Fibroblast of upper back skin (primary cell): ENCODE data around the gene ERAL1.
A peak's percentile ranks its signal among the peaks of the same experiment; 100 is the strongest.
"Not testable (repeated sequence)": the region's sequence is repeated elsewhere in the genome, so short reads cannot be mapped to it uniquely, and the experiment has no call there.

Experiments used
- DNase-seq: peaks from one replicate; pipeline ENCODE4 v3.0.0-alpha.2; 2013

Gene ERAL1

DNA sequence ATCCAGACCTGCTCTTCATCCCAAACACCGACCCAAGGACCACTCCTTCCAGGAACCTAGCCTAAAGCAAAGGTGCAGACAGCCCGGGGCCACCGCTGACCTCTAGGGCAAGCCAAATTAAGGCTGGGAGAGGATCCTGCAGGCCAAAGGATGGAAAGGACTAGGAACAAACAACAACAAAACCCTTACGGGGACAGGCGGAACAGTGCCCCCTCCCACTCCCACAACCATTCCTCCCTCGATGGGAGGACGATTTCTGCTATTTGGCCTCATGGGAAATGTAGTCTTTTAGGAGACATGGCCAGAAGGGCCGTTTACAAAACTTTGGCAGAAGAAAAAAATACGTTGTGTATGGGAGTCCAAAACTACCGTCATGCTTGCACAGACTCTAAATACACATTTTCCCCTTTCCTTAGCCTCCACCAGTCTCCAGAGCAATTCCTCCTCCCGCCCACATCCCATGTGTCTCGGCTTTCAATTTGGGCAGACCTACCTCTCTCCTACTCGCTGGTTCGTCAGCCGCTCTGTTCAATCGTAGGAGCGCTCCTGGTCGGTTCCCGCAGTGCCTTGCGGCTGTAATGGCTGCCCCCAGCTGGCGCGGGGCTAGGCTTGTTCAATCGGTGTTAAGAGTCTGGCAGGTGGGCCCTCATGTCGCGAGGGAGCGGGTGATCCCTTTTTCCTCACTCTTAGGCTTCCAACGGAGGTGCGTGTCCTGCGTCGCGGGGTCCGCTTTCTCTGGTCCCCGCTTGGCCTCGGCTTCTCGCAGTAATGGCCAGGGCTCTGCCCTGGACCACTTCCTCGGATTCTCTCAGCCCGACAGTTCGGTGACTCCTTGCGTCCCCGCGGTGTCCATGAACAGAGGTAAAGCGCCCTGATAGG lies at the start of gene ERAL1:
ERAL1 (plus strand) TSS at position 560 of the 879 bp plus-strand sequence; CDS start at position 579, 19 bp downstream.
- DNase-seq: peak; percentile 85

DNA sequence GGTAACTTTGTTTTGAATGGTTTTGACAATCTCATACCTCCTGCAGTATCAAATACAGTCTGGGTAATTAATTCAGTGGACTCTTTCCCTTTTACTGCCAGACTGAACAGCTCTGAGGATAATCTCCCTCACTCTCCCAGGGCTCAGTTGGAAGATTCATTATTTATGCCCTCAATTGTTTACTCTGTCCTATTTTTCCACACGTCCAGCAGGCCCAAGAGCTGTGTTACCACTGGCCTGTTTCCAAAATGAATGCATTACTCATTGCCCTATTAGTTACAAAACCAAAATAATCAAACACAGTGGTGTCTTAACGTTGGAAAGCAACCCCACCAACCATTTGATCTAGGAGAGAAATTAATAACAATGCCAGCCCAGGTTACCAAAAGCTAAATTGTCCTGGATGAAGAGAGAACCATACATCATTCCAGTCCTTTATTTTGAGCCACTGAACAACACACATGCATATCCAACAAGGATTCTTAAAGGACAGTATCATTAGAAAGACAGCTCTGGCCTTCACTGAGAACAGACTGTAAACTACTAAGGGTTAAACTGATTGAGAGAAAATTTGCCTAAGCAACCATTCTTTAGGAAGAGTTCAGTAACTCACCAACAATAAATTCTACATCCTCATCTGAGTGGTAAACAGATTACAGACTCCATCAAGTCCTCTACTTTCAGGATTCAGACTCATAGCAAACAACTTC lies 46.7 kb upstream of the ERAL1 start:
- peak; percentile 64 for DNase-seq

DNA sequence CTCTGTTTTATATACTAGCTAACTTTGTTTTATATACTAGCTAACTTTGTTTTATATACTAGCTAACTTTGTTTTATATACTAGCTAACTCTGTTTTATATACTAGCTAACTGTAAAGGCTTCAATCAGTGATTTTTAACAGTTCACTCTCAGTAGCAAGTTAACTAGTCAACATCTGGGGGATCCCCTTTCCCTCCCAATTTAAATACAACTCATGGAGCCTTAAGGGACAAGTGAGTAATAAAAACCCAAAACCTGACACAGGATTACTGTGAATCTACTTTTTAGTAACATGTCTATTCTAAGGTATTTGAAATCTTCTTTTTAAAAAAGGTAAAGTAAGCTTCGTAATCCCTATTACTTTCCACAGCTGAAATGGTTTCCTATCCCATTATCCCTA lies 44.4 kb upstream of the ERAL1 start:
- no peak for DNase-seq

DNA sequence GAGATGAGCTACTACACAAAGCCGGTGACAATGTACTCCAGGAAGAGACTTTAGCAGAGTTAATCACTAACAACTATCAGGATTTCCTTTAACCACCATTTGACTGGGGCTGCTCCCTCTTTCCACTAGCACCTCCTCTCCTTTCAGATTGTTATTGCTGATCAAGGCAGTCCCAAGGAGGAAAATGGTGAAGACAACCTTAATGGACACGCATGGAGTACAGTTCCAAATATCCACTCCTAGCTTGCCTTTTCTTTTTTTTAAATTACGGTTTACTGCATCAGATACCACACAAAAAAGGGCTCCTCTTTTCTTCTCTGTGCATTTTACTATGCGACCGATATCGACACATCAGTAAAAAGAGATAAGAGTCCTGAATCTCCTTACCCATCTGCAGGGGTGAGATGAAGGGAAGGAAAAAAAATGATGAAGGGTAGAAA lies 43.1 kb upstream of the ERAL1 start:
- peak; percentile 14 for DNase-seq

DNA sequence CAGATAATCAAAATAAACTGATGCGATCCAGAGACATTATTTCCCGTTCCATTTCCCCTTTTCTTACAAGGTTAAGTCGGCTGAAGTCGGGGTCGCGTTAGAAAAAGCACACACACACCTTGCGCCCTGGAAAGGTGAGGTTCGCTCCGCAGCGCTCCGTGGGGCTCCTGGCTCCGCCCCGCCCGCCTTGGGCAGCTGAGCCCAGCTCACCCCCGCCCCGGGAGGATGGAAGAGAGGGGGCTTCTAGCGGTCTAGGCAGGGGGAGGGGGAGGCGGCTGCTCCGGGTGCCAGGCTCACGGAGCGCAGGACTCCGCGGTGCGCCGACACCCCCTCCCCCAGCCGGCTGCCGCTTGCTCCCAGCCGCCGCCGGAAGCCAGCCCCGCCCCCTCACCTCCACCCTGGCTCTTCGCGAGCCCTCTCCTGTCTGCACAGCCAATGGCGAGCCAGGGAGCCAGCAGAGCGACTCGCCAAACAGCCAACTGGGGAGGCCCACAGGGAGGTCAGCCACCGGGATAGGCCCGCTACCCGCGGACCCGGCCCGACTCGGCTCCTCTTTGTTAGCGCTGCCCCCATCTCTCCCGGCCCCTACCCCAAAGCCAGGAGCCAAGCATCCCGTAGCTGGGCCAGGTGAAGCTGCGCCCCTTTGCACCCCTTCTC lies 42.6 kb upstream of the ERAL1 start:
- peak; percentile 96 for DNase-seq

DNA sequence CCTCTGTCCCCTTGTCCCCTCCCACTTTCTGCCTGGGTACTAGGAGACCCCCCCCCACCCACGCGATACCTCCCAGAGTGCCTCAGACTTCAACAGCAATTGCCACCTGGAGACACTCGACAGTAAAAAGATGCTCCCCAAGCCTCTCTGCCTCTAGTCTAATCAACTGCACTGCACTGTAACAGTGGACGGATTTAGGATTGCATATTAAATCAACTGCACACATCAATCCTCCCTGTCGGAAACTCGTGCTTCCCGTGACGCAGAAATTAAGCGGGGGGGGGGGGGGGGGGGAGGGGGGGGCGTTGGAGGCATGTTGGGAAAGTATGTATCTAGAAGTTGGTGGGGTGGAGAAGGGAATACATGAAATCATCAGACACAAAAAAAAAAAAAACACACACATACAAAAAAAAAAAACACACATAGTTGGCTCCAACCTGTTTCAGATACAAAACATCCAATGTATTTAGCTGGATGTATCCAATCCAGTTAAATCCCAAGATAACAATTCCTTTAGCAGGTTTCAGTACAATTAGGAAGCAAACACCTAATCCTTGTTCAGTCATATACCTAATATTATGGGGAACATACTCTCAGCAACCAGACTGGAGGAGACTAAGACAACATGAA lies 42.0 kb upstream of the ERAL1 start:
- peak; percentile 50 for DNase-seq

DNA sequence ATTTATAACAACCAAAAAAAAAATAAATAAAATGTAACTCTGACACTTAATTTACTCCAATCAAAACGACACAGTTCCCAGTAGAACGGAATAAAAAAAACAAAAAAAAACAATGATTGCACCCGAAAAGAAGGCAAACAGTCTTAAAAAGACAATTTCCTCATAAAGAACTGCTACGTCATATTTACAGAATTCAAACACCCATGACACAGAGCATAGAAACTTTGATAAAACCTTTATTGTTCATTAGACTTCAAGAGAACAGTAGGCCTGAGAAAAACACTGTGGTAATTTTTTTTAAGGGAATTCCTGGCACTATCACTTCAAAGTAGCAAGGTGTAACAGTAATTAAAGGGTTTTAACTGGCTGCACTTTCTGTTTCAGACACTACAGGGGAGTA lies 38.3 kb upstream of the ERAL1 start:
- DNase-seq: no peak

DNA sequence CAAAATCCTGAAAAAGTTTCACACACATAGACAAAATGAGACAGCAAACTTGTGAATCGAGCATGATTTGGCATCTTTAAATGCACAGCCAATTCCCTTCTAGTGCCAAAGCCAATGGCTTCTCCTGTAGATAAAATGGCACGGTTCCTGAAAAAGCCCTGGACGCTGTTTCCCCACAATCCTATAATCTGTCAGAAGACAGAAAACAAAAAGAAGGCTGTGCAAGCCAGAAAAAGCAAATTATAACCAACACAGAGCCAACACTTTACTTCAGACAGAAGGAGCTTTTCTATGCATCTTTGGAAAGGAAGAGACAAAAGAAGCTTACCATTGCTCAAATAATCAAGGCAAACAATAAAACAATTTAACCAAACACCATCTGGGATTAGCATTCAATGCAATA lies 36.0 kb upstream of the ERAL1 start:
- DNase-seq: no peak

DNA sequence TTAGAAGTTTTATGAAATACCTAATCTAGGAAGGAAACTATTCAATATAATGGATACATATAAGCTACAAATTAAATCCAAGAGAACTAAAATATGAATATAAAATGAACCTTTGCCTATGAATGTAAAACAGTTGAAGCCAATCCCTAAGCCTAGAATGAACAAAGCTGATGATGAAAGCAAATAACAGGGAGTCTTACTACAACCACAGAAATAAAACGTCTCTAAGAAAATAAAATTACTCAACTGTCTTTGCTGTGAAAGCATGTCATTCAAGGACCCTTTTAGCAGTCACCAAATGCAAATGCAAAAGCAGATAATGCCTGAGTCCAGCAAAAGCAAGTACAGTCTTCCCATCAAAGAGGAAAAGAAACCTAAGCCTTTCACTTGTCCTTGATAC lies 35.2 kb upstream of the ERAL1 start:
- no peak for DNase-seq

DNA sequence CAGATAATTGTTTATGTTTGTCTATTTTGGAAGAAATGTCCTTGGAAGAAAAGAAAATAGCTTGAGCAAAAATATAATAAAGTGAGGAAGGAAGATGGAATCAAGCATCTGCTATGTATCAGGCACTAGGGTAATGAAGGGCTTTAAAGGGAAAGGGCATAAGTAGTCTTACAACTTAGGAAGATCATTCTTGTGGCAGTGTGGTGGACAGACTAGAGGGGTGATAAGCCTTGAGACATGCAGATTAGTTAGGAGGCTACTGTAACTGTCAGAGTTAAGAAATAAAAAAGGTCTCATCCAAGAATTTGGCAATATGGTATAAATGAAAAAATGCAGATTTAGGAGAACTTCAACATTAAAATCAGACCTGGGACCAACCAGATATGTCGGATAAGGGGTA lies 27.1 kb upstream of the ERAL1 start:
- no peak for DNase-seq

DNA sequence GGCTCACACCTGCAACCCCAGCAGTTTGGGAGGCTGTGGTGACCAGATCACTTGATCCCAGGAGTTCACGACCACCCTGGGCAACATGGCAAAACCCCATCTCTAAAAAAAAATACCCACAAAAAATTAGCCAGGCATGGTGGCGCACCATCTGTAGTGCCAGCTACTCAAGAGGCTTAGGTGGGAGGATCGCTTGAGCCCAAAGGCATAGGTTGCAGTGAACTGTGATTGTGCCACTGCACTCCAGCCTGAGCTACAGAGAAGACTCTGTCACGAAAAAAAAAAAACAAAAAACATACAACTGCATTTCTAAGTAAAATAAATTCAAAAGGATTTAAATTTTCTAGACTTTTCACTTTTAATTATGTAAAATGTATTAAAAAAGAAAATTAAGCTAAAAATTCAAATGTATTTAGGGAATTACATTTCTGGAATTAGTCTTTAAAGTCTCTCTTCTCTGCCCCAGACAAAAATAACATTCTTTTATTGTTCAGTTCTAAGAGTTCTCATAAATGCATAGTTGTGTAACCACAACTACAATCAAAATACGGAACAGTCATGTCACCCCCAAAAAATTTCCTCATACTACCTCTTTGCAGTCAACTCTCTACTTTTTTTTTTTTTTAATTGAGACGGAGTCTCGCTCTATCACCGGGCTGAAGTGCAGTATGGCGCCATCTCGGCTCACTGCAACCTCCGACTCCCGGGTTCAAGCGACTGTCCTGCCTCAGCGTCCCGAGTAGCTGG lies 26.3 kb upstream of the ERAL1 start:
- DNase-seq: peak; percentile 30

DNA sequence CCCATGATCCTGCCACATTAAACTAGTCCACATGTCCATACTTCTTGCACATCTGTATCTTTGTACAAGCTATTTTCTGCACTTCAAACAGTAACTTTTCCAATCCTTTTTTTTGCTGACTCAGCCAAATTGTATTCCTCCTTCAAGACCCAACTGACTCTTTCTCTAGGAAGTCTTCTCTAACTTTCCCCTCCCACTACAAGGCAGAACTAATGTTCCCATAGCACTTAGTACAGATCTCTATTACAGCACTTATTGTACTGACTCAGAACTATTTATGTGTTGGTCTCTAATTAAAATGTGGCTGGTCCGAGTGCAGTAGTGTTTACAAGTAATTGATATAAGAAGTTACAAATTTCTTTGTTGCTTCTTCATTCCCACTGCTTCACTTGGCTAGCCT lies 20.4 kb upstream of the ERAL1 start:
- no peak for DNase-seq

DNA sequence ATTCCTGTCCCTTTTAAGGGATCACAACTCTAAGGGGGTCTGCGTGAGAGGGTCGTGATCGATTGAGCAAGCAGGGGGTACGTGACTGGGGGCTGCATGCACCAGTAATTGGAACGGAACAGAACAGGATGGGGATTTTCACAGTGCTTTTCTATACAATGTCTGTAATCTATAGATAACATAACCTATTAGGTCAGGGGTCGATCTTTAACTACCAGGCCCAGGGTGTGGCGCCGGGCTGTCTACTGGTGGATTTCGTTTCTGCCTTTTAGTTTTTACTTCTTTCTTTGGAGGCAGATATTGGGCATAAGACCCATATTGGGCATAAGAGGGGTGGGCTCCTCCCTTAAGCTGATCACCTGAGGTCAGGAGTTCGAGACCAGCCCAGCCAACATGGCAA lies 18.3 kb upstream of the ERAL1 start:
- not testable (repeated sequence) for DNase-seq

DNA sequence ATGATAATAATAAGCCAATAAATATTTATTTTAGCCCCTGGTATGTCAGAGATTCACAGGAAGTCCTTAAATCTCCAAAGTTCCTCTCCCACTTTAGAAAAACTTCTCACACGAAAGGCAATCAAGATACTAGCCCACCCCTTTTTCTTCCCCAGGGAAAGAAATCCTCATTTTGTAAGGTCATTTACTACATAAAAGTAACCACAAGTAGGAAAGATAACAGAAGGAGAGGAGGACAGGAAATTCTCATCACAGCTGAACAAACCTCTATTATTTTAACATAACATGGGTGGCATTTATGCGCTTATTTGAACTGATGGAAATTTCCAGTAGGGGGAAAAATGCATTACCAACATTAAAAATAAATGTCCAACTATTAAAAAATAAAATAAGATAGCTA lies 15.6 kb upstream of the ERAL1 start:
- no peak for DNase-seq

DNA sequence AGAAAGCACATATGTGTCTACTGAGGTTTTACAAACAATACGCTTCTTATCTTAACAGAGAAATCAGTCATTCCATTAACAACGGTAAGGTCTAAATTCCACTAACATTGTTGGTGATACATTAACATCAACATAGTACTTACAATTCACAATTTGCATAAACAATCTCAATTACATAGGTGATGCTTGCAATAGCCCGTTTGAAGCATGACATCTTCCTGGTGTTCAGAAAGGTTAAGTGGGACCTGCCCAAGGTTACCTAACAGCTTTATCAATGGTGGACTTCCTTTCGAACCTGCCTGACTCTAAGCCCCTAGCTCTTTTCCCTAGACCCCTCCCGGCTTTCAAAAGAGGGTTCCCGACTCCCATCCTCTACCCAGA lies 12.9 kb upstream of the ERAL1 start:
- no peak for DNase-seq

DNA sequence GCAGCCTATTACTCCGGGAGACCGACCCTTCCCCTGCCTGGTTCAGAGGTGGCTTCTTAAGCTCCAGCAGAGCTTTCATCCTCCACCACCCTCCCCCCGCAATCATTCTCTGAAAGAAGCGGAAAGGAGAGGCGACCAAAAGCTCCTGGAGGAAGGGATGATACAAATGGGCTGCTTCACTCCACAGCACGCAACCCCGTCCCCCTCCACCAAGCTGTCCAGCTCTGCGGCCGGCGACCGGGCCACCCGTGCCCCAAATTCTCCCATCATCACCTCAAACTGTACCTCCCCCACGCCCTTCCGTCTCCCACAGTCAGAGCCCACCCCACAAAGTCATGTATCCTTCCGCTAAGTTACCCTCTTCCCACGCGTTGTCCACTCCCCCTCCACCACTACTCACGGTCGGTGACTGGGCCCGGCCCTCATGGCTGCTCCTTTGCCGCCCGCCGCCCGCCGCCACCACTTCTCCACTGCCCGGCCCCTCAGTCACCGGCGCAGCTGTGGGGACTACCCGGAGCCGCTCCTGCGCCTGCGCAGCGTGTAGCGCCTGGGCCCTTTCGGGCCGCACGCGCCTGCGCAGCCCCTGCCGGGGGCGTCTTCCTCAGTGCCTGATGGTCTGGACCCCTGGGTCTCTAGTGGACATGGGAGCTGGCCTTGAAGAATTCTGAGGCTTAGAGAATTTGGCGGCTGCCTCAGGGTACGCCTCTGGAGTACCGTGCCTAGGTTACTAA lies 12.4 kb upstream of the ERAL1 start, which contains the start of gene FAM222B:
FAM222B (minus strand) TSS at position 509 of the 731 bp plus-strand sequence. CDS start 76,123 bp downstream, outside the sequence.
- DNase-seq: peak; percentile 83

DNA sequence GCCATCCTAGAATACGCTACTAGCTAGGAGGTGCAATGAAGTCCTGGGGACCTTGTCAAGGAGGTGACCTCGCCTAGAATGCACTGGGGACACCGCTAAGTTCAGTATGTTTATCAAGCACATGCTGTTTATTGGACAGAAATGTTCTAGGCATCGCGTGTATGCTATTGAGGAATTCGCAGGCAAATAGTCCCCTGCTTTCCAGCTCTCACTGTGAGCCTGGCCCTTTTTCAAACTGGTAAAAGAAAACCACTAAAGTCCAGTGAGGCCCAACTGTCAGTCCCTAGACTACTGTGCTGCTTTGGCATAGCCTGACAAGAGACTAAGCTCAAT lies 11.0 kb upstream of the ERAL1 start:
- no peak for DNase-seq

DNA sequence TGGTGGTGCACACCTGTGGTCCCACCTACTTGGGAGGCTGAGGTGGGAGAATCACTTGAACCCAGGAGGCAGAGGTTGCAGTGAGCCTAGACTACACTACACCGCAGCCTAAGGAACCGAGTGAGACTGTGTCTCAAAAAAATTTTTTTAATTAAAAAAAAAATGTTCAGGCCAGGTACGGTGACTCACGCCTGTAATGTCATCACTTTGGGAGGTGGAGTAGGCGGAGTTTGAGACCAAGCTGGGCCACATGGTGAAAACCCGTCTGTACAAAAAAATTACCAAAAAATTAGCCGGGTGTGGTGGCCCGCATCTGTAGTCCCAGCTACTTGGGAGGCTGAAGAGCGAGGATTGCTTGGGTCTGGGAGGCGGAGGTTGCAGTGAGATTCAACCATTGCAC lies 8.6 kb upstream of the ERAL1 start:
- DNase-seq: no peak

DNA sequence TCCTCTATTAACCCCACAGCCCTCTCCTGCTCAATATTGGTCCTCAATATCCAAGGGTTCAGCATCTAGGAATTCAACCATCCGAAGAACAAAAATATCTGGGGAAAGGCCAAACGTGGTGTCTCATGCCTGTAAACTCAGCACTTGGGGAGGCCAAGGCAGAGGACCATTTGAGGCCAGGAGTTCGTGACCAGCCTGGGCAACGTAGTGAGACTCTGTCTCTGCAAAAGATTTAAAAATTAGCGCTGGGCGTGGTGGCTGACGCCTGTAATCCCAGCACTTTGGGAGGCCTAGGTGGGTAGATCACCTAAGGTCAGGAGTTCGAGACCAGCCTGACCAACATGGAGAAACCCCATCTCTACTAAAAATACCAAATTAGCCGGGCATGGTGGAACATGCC lies 8.1 kb upstream of the ERAL1 start:
- DNase-seq: not testable (repeated sequence)

DNA sequence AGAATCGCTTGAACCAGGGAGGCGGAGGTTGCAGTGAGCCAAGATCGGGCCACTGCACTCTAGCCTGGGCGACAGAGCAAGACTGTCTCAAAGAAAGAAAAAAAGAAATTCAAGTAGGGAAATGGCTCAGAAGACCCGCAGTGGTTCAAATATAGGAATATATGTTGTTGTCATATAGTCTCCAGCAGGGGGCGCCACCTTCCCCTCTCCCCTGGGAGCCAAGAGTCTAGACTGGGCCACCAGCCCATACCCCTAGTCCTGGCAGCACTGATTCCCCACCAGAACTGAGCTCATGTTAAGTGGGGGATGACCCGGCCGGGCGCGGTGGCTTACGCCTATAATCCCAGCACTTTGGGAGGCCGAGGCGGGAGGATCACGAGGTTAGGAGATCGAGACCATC lies 6.1 kb upstream of the ERAL1 start:
- not testable (repeated sequence) for DNase-seq

DNA sequence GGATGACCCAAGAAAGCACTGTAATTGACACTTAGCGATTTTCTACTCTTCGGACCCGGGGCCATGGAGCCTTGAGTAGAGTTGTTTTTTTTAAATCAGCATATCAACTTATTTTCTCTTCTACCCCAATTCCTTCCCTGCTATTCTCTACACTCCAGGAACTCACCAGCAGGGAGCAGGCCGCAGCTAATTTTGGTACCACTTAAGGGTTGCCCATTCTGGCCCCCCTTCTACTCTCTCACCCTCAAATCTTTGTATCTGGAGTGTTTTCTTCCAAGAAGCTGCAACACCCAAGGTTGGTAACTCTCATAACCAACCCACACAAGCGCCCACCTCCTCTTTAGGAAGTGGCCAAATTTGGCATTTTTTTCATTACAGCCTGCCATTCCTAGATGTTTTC lies 5.5 kb upstream of the ERAL1 start:
- DNase-seq: no peak

DNA sequence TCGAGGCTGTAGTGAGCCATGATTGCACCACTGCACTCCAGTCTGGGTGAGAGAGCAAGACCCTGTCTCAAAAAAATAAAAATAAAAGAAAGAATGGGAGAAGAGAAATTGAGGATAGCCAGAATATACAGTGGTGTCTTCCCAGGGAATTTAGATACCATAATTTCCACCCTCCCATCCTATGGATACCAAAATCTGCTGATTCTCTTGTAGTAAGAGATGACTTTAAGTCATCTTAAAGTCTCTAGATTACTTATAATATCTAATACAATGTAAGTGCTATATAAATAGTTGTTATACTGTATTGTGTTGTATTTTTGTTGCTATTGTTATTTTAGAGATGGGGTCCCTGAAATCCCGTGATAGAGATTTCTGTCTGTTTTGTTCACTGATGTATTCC lies 1.5 kb upstream of the ERAL1 start:
- DNase-seq: no peak
